HG02763 (cell line): Measurements from ENCODE around the gene CST8.
A peak's percentile ranks its signal among the peaks of the same experiment; 100 is the strongest.
"Not testable (repeated sequence)": the region's sequence is repeated elsewhere in the genome, so short reads cannot be mapped to it uniquely, and the experiment has no call there.

Experiments
- ATAC-seq: cut with Tn5 transposase; IDR thresholded peaks from one replicate; pipeline ENCODE4 v1.9.1; 2021; ENCODE audit warnings: mild to moderate bottlenecking, moderate library complexity; ENCODE audit not compliant: unreplicated experiment

CST8 gene

DNA sequence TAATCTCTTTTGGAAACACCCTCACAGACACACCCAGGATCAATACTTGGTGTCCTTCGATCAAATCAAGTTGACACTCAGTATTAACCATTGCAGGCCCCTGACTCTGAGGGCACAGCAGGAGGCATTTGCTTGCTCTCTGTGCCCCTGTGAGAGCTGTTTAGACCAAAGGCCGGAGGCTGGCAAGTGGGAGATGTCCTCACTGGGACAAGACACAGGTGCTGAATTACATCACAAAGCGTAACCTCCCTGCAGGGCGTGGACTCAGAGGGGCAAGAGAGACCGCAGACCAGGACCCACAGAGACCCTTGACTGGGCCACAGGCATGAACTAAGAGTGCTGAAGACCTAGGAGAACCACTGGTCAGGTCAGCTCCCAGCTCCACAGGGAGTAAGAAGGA lies at the start of gene CST8:
TSS of gene CST8 (plus strand) at position 301 of the 400 bp plus-strand sequence. CDS start 551 bp downstream, outside the sequence.
- ATAC-seq: no peak

DNA sequence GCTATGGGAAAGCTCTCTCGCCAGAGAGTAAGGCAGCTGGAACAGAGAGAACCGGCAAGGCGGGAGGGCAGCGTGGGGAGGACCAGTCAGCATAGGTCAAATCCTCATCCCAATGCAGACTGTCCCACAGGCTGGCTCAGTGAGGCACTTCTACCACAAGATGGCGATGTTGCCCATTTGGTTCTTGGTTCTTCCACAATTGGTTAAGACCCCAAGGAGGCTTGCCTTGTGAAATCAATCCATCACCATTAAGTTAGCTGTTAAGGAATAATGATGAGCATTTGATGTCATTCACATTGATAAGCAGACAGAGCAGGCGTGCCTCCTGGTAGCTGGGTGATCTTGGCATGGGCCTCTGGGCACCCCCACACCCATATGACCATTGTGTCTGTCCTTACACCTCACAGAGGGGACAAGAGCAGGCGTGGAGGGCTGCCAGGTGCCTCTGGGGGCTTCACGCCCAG lies 49.0 kb upstream of the CST8 start:
- ATAC-seq: peak; percentile 69

- ATAC-seq: no peak
Measured at GRCh38 chr20:23442436-23442835, 48.5 kb upstream of the CST8 start.

GRCh38 chr20:23444859-23445258 lies 46.1 kb upstream of the CST8 start:
- no peak for ATAC-seq

GRCh38 chr20:23445596-23446217 lies 45.2 kb upstream of the CST8 start:
- ATAC-seq: no peak

DNA sequence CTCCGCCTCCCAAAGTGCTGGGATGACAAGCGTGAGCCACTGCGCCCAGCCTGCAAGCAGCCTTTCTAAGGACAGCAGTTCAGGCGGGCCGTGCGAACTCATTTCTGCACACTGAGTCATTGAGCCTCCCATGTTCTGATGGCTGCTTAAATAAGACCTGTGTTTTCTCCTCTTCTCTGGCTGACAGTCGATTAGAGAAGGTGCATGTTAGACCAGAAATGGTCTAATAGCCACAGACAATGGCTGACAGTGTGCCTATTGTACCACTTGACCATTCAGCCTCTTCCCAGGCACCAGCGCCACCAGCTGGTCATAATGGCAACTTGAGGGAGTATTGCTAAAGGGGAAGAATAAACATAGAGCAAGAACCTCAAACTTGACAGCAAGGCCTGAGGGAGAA lies 44.4 kb upstream of the CST8 start:
- ATAC-seq: no peak

- ATAC-seq: no peak
Measured at GRCh38 chr20:23448167-23448566, 42.8 kb upstream of the CST8 start.

DNA sequence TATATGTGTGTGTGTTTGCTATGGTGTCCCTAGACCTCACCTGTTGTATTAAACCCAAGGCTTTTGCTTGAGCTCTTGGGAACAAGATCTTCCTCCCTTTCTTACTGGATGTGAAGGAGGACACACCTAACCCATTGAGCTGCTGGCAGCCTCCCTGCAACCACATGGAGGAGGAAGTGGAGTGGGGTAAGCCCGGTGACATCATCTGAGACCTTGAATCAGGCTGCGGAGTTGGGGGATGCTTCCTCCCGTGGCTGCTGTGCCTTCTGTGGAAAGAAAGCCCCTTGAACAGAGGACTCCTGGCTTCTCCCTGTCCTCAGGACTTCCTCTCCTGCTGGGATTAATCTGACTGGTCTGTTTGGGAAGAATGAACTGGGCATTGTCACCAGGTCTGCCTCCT lies 41.5 kb upstream of the CST8 start:
- no peak for ATAC-seq

- no peak for ATAC-seq
Measured at GRCh38 chr20:23450877-23451276, 40.0 kb upstream of the CST8 start.

GRCh38 chr20:23451956-23452487 lies 38.9 kb upstream of the CST8 start:
- ATAC-seq: no peak

GRCh38 chr20:23452776-23453175 lies 38.1 kb upstream of the CST8 start, which contains the start of gene CST11:
CST11 (minus strand) TSS chr20:23452876; CDS start chr20:23452811, 65 bp downstream.
- ATAC-seq: no peak

- ATAC-seq: no peak
Measured at GRCh38 chr20:23453549-23454543, 37.1 kb upstream of the CST8 start.

DNA sequence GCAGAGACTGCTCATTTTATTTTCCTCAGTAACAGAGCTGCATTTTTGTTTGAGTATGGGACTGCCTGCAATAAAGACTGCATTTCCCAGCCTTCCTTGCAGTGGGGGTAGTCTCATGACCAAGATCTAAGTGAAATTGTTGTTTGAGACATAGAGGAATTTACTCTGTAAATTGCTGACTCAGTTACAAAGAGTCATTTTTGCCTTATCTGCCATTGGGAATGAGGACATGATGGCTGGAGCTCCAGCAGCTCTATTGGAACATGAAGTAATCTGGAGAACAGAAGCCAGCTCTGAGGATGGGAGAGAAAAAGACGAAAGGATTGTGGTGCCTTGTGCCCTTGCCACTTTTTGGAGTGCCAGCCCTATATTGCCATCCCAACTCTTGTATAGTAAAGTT lies 36.1 kb upstream of the CST8 start:
- no peak for ATAC-seq

- ATAC-seq: no peak
Measured at GRCh38 chr20:23455639-23456038, 35.3 kb upstream of the CST8 start.

GRCh38 chr20:23456409-23456808 lies 34.5 kb upstream of the CST8 start:
- no peak for ATAC-seq

DNA sequence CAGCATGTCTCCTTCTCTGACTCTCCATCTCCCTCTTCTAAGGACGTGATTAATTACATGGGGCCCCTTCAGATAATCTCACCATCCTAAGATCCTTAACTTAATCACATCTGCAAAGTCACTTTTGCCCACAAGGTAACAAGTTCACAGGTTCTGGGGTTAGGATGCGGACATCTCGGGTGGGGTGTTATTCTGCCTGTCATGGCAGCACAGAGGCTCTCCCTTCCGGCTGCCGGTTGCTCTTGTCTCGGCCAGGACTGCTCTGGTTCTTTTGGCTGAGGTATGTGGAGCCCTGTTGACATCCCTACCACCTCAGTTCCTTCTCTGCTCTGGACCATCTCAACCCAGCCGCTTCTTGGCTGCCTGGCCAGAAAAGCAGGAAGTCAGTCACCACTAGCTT lies 34.0 kb upstream of the CST8 start:
- ATAC-seq: no peak

DNA sequence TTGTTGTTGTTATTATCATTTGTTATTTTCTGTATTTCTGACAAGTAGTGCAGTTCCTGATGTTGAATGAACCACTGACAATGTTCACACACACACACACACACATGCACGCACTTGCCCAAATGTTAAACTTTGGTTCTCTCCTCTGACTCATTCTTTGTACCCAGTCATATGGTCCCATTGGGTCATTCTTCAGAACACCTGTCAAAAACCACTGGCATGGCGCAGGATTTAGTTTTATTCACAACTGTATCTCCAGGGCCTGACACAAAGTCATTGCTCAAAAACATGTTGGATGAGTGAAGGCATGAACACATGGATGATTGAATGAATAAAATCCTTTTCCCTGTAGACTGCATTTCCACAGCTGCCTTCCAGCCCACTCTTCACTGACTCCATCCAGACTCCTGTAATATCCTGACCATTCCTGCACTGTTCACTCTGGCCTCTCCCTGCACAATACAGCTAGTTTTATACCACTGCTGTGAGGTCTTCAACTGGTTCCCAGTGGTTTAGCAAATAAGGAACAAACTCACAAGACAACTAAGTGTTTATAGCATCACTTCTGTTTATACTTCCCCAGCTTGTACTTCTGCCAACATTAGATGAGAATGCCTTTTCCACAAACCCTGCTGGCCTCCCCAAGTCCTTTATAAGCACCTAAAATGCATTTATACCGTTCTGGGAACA lies 31.3 kb upstream of the CST8 start:
- ATAC-seq: no peak

DNA sequence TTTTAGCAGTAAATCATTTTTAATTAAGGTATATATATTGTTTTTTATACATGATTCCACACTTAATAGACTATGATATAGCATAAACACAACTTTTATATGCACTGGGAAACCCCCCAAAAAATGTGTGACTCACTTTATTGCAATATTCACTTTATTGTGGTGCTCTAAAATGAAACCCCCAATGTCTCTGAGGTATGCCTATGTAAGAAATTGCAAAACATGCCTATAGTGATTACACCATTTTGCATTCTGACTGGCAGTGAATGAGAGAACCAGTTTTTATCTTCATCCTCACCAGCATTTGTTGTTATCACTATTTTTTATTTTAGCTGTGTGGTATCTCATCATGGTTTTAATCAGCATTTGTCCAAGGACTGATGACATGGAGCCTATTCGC lies 29.7 kb upstream of the CST8 start:
- no peak for ATAC-seq

DNA sequence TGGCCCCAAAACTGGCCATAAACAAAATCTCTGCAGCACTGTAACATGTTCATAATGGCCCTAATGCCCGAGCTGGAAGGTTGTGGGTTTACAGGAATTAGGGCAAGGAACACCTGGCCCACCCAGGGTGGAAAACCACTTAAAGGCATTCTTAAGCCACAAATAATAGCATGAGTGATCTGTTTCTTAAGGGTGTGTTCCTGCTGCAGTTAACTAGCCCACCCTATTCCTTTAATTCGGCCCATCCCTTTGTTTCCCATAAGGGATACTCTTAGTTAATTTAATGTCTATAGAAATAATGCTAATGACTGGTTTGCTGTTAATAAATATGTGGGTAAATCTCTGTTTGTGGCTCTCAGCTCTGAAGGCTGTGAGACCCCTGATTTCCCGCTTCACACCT lies 24.0 kb upstream of the CST8 start:
- not testable (repeated sequence) for ATAC-seq

GRCh38 chr20:23472306-23472705 lies 18.6 kb upstream of the CST8 start:
- ATAC-seq: not testable (repeated sequence)

DNA sequence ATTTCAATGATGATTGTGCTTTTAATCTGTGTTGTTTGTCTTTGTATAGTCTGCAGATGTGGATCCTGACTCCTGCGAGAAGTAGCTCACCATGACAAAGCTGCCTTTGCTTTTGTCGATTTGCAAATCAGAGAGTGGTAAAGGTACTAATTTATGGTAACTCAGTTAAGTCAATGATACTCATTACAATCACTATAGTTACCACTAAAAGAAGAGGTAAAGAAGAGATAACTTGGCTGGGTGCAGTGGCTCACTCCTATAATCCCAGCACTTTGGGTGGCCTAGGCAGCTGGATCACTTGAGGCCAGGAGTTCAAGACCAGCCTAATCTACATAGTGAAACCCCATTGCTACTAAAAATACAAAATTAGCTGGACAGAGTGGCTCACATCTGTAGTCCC lies 17.6 kb upstream of the CST8 start:
- not testable (repeated sequence) for ATAC-seq
